GM12878 (cell line): ENCODE measurements around the gene ERCC4. TPM values are rescaled to one million over a fixed set of nuclear protein-coding genes. Genes with fewer than 3 reads are reported as not detected.

Experiments used
- ATAC-seq: fragments of 200-7000 bp; cut with Tn5 transposase; 3 replicates; pipeline ENCODE4 v1.9.1; 2020; ENCODE audit warnings: mild to moderate bottlenecking, moderate library complexity
- BruUV-seq: library from RNA; stranded (reverse); fragments of 400-500 nt; replicated peaks from 2 replicates; lab custom pipeline; 2021; lab: Mats Ljungman, UMichigan
- CTCF ChIA-PET: fragments of 300-600 bp; sonication (Branson Sonifier 250); formaldehyde crosslinking; extraction: SDS; loops from one replicate; lab custom pipeline; 2021; ENCODE audit warnings: inconsistent platforms; lab: Yijun Ruan, JAX
- POLR2A ChIA-PET: fragments of 350-600 bp; formaldehyde crosslinking; extraction: SDS; loops from one replicate; lab custom pipeline; 2021; ENCODE audit warnings: inconsistent platforms; lab: Charles Lee
- RAD21 ChIA-PET: fragments of 300-600 bp; sonication (Branson Sonifier 250); formaldehyde crosslinking; loops from one replicate; lab custom pipeline; 2023; ENCODE audit warnings: antibody characterized with exemption; ENCODE audit not compliant: unreplicated experiment; lab: Charles Lee
- SMC1A ChIA-PET: fragments of 300-600 bp; sonication (Branson Sonifier 250); formaldehyde crosslinking; loops from one replicate; lab custom pipeline; 2023; ENCODE audit not compliant: unreplicated experiment, uncharacterized antibody; lab: Charles Lee
- DNase-seq: peaks from one replicate; pipeline ENCODE4 v3.0.0-alpha.2; 2011; ENCODE audit warnings: low read depth, low spot score
- FAIRE-seq: peaks from 3 replicates; lab custom pipeline; 2011; peaks lifted over from hg19 to GRCh38; lab: Jason Lieb, UNC
- H2AFZ ChIP-seq: 2 replicates; pipeline ENCODE4 v1.6.0; 2011; ENCODE audit warnings: low read depth, low read length, control low read depth; ENCODE audit not compliant: control insufficient read depth
- H3K27ac ChIP-seq: 2 replicates; pipeline ENCODE4 v1.5.1; 2011; ENCODE audit warnings: control low read depth; ENCODE audit not compliant: control insufficient read depth, insufficient read depth
- H3K27me3 ChIP-seq, 2 experiments: replicated peaks in 1 of 2; 2 replicates each; pipeline versions ENCODE4 v1.6.0 to v1.6.1; 2011; ENCODE audit warnings: low read length in 1 of 2; ENCODE audit not compliant: control insufficient read depth in 2 of 2, insufficient read depth in 2 of 2
- H3K36me3 ChIP-seq, 2 experiments: 2 replicates each; pipeline ENCODE4 v1.5.1; 2011; ENCODE audit warnings: low read length in 1 of 2; ENCODE audit not compliant: control insufficient read depth in 2 of 2, insufficient read depth in 2 of 2
- H3K4me1 ChIP-seq: 2 replicates; pipeline ENCODE4 v1.6.1; 2011; ENCODE audit warnings: mild to moderate bottlenecking, low read length, moderate library complexity, mixed read lengths; ENCODE audit not compliant: control insufficient read depth, insufficient read depth
- H3K4me2 ChIP-seq: 2 replicates; pipeline ENCODE4 v1.6.0; 2011; ENCODE audit warnings: control low read depth; ENCODE audit not compliant: control insufficient read depth, insufficient read depth
- H3K4me3 ChIP-seq: fragments of 200-600 bp; sonication (generic); 2 replicates; pipeline ENCODE4 v1.5.1; 2016
- H3K79me2 ChIP-seq: 2 replicates; pipeline ENCODE4 v1.6.0; 2011; ENCODE audit warnings: low read length; ENCODE audit not compliant: control insufficient read depth, insufficient read depth
- H3K9ac ChIP-seq: 2 replicates; pipeline ENCODE4 v1.8.0; 2011; ENCODE audit warnings: low read length, control low read depth, mixed read lengths; ENCODE audit not compliant: control insufficient read depth, insufficient read depth
- H3K9me3 ChIP-seq: replicated peaks from 3 replicates; pipeline ENCODE4 v1.5.1; 2011; ENCODE audit warnings: mild to moderate bottlenecking, low read length; ENCODE audit not compliant: control insufficient read depth, insufficient read depth
- H4K20me1 ChIP-seq: 2 replicates; pipeline ENCODE4 v1.6.0; 2011; ENCODE audit not compliant: control insufficient read depth, insufficient read depth
- ATF2 ChIP-seq: IDR thresholded peaks from 2 replicates; pipeline ENCODE4 v1.6.1; 2012; ENCODE audit warnings: low read length, inconsistent platforms
- BMI1 ChIP-seq: fragments of 450-650 bp; IDR thresholded peaks from 2 replicates; pipeline ENCODE4 v1.6.1; 2016; ENCODE audit warnings: mild to moderate bottlenecking, moderate library complexity, borderline replicate concordance
- CHD1 ChIP-seq: IDR thresholded peaks from 2 replicates; pipeline ENCODE4 v1.6.1; 2012; ENCODE audit warnings: low read depth, low read length, improper control_type of control experiment
- EGR1 ChIP-seq, 2 experiments: IDR thresholded peaks; 1 replicate in 1 of 2; 2 replicates in 1 of 2; pipeline ENCODE4 v1.6.1; 2011 to 2012; ENCODE audit warnings: low read depth in 2 of 2, low read length in 2 of 2, borderline replicate concordance in 1 of 2, mild to moderate bottlenecking in 1 of 2, moderate library complexity in 1 of 2
- IKZF1 ChIP-seq: fragments of 450-650 bp; conservative IDR thresholded peaks from 2 replicates; pipeline ENCODE4 v1.6.1; 2017; ENCODE audit warnings: antibody characterized with exemption, mild to moderate bottlenecking
- IRF4 ChIP-seq: IDR thresholded peaks from 2 replicates; pipeline ENCODE4 v1.6.1; 2011; ENCODE audit warnings: low read depth, low read length
- JUNB ChIP-seq: IDR thresholded peaks from 2 replicates; pipeline ENCODE4 v1.6.1; 2016; ENCODE audit warnings: antibody characterized with exemption, mild to moderate bottlenecking
- JUND ChIP-seq: IDR thresholded peaks from 2 replicates; pipeline ENCODE4 v1.6.1; 2012; ENCODE audit warnings: low read depth, mild to moderate bottlenecking, low read length, improper control_type of control experiment, moderate library complexity
- PAX5 ChIP-seq: IDR thresholded peaks from 2 replicates; pipeline ENCODE4 v1.6.1; 2011; ENCODE audit warnings: low read depth, low read length, borderline replicate concordance
- RELA ChIP-seq: fragments of 450-650 bp; IDR thresholded peaks from 2 replicates; pipeline ENCODE4 v1.8.0; 2014; ENCODE audit warnings: borderline replicate concordance; ENCODE audit not compliant: partially characterized antibody
- RELB ChIP-seq: fragments of 450-650 bp; IDR thresholded peaks from 2 replicates; pipeline ENCODE4 v1.6.1; 2017; ENCODE audit warnings: low read depth, mild to moderate bottlenecking, moderate library complexity
- REST ChIP-seq: IDR thresholded peaks from 2 replicates; pipeline ENCODE4 v1.6.1; 2012; ENCODE audit warnings: mild to moderate bottlenecking, low read depth, low read length
- RUNX3 ChIP-seq: IDR thresholded peaks from 2 replicates; pipeline ENCODE4 v1.6.1; 2012; ENCODE audit warnings: low read length, inconsistent platforms
- SIN3A ChIP-seq: IDR thresholded peaks from 2 replicates; pipeline ENCODE4 v1.6.1; 2012; ENCODE audit warnings: low read depth, low read length, improper control_type of control experiment
- STAT1 ChIP-seq: fragments of 450-650 bp; conservative IDR thresholded peaks from 2 replicates; pipeline ENCODE4 v1.6.1; 2014; ENCODE audit warnings: antibody characterized with exemption, mild to moderate bottlenecking
- STAT3 ChIP-seq: IDR thresholded peaks from 2 replicates; pipeline ENCODE4 v1.6.1; 2011; ENCODE audit warnings: low read depth, low read length, improper control_type of control experiment
- YY1 ChIP-seq: IDR thresholded peaks from 2 replicates; pipeline ENCODE4 v1.6.1; 2011; ENCODE audit warnings: low read depth, mild to moderate bottlenecking, low read length
- ZNF622 ChIP-seq: fragments of 450-650 bp; IDR thresholded peaks from 2 replicates; pipeline ENCODE4 v1.6.1; 2017; ENCODE audit warnings: mild to moderate bottlenecking, inconsistent platforms
- WGBS: methylation state at CpG from one replicate; pipeline ENCODE4 v1.1.6; 2016; ENCODE audit warnings: low lambda C conversion rate; ENCODE audit not compliant: insufficient replicate concordance, insufficient coverage; ENCODE audit errors: missing lambda C conversion rate; 5-methylcytosine and 5-hydroxymethylcytosine counted together
- in situ Hi-C: fragments of 300-500 bp; cut with MboI; formaldehyde crosslinking; loops from 9 replicates; pipeline ENCODE4 v1.14.3; 2018; ENCODE audit warnings: mixed read lengths
- intact Hi-C: fragments of 100-400 bp; cut with micrococcal nuclease; formaldehyde crosslinking; loops from one replicate; pipeline ENCODE4 v1.14.2; 2022; ENCODE audit not compliant: unreplicated experiment
- polyA plus RNA-seq, 11 experiments: library from polyadenylated mRNA; depleted of rRNA in 4 of 11; unstranded in 6 of 11; stranded (reverse) in 5 of 11; fragments of >200 nt; fragmentation: Nextera tagmentation in 4 of 11; fragmentation: Illumina TruSeq in 1 of 11; extraction: Ambion mirVana in 4 of 11; extraction: Trizol in 1 of 11; gene quantifications; 1 replicate in 1 of 11; 2 replicates in 10 of 11; pipeline versions ENCODE4 v1.2.1 to v1.2.3, GENCODE V29; 2011 to 2016; ENCODE audit warnings: inconsistent platforms in 2 of 11, missing spikeins in 2 of 11, low read depth in 1 of 11
- total RNA-seq, 4 experiments: library from RNA; depleted of rRNA in 3 of 4; stranded (reverse); fragments of >200 nt in 3 of 4; fragmentation: Illumina TruSeq in 1 of 4; extraction: Trizol in 1 of 4; gene quantifications; 2 replicates each; pipeline versions ENCODE4 v1.2.1 to v1.2.3, GENCODE V29; 2013 to 2021

ERCC4 gene
- total and polyA plus RNA-seq, 10 of the 15 experiments (the other 5 are each of a cell fraction or from before 2014, with no cell fraction given): 4.7 to 24.6 (median 8.9) TPM

- H4K20me1 ChIP-seq: no peaks in the 10 kb centered on the region
- H3K9me3 ChIP-seq: no peaks in the 10 kb centered on the region; the same call in 2 of the 3 replicates
- ChIA-PET POLR2A (no interaction called here), RAD21 (no interaction called here), SMC1A (interaction anchor here (0.6 kb wide), 1 partner anchor 67 kb away, joined by 5 read pairs; no protein-coding TSS in a partner anchor), CTCF (interaction anchor here (1.1 to 1.7 kb wide), 2 partner anchors 18 to 27 kb away, joined by 4 to 7 read pairs; partner anchors contain the start of gene ERCC4)
- H3K9ac ChIP-seq: no peak overlapping the region
- no peak overlapping the region for H3K4me3 ChIP-seq
- no peak for DNase-seq
- WGBS: 26% methylated on average over 4 of the region's 4 CpGs
- in situ Hi-C loops (no loop called here), intact Hi-C loops (no loop called here)
- no peak for ATAC-seq
- H2AFZ ChIP-seq: no peak overlapping the region
- no peak overlapping the region for H3K4me2 ChIP-seq
- no peaks in the 10 kb centered on the region; a peak in 1 of 4 replicates for H3K27me3 ChIP-seq
- no peak for FAIRE-seq
- no TSS peak for BruUV-seq
- H3K27ac ChIP-seq: no peak overlapping the region
- H3K79me2 ChIP-seq: no peaks in the 10 kb centered on the region
- no peaks in the 10 kb centered on the region for H3K4me1 ChIP-seq
- no peaks in the 10 kb centered on the region for H3K36me3 ChIP-seq
- TF ChIP-seq IRF4: no peak
- TF ChIP-seq REST: no peak
- no peak for TF ChIP-seq JUNB
- no peak for TF ChIP-seq STAT3
- TF ChIP-seq ATF2: no peak
- no peak for TF ChIP-seq SIN3A
- no peak for TF ChIP-seq ZNF622
- no peak for TF ChIP-seq CHD1
- no peak for TF ChIP-seq BMI1
- TF ChIP-seq RELB: no peak
- TF ChIP-seq PAX5: no peak
- TF ChIP-seq IKZF1: no peak
- no peak for TF ChIP-seq JUND
- no peak for TF ChIP-seq RUNX3
- no peak for TF ChIP-seq STAT1
- no peak for TF ChIP-seq EGR1 (IDR thresholded peaks at IDR 0.05; ENCODE audit: borderline replicate concordance in 1 of 2, low read depth in 2 of 2, low read length in 2 of 2)
- no peak for TF ChIP-seq YY1
- TF ChIP-seq RELA: no peak
Observed at GRCh38 chr16:13892301-13892700, 27.7 kb upstream of the ERCC4 start.
